HG03565 (cell line): ENCODE results near the gene ATF2.
"Not testable (repeated sequence)": the region's sequence is repeated elsewhere in the genome, so short reads cannot be mapped to it uniquely, and the experiment has no call there.

Experiments
- ATAC-seq: cut with Tn5 transposase; IDR thresholded peaks from one replicate; pipeline ENCODE4 v1.9.1; 2021; ENCODE audit warnings: mild to moderate bottlenecking, moderate library complexity; ENCODE audit not compliant: unreplicated experiment

Gene ATF2

GRCh38 chr2:175103191-175103590 is 64.8 kb downstream of the ATF2 start:
- ATAC-seq: no peak

- ATAC-seq: no peak
Observed at GRCh38 chr2:175101514-175101913, 66.5 kb downstream of the ATF2 start.

GRCh38 chr2:175097297-175097696 is 70.7 kb downstream of the ATF2 start:
- ATAC-seq: no peak

- not testable (repeated sequence) for ATAC-seq
Observed at GRCh38 chr2:175084117-175084516, 83.9 kb downstream of the ATF2 start.

GRCh38 chr2:175080479-175080878 is 87.5 kb downstream of the ATF2 start:
- no peak for ATAC-seq

GRCh38 chr2:175076272-175076671 is 91.7 kb downstream of the ATF2 start:
- no peak for ATAC-seq

GRCh38 chr2:175074478-175074877 is 93.5 kb downstream of the ATF2 start:
- ATAC-seq: no peak

GRCh38 chr2:175068534-175068933 is 99.5 kb downstream of the ATF2 start:
- ATAC-seq: no peak

- no peak for ATAC-seq
Observed at GRCh38 chr2:175066411-175066810, 101.6 kb downstream of the ATF2 start.

- ATAC-seq: no peak
Observed at GRCh38 chr2:175064797-175065196, 103.2 kb downstream of the ATF2 start.

GRCh38 chr2:175063741-175064140 is 104.3 kb downstream of the ATF2 start:
- ATAC-seq: no peak

GRCh38 chr2:175062787-175063585 is 105.0 kb downstream of the ATF2 start:
- no peak for ATAC-seq

GRCh38 chr2:175057078-175057685 is 110.8 kb downstream of the ATF2 start:
- no peak for ATAC-seq

GRCh38 chr2:175055993-175056392 is 112.0 kb downstream of the ATF2 start:
- no peak for ATAC-seq

- ATAC-seq: no peak
Observed at GRCh38 chr2:175054340-175054739, 113.7 kb downstream of the ATF2 start.

- no peak for ATAC-seq
Observed at GRCh38 chr2:175049661-175050060, 118.3 kb downstream of the ATF2 start.

- no peak for ATAC-seq
Observed at GRCh38 chr2:175048275-175048674, 119.7 kb downstream of the ATF2 start.

GRCh38 chr2:175039490-175039889 is 128.5 kb downstream of the ATF2 start:
- ATAC-seq: no peak

- ATAC-seq: no peak
Observed at GRCh38 chr2:175039031-175039430, 129.0 kb downstream of the ATF2 start.

GRCh38 chr2:175037941-175038340 is 130.1 kb downstream of the ATF2 start:
- ATAC-seq: no peak

GRCh38 chr2:175036582-175037018 is 131.4 kb downstream of the ATF2 start:
- no peak for ATAC-seq

- no peak for ATAC-seq
Observed at GRCh38 chr2:175035806-175036205, 132.2 kb downstream of the ATF2 start.
